Activated CD4-positive, alpha-beta memory T cell treated with anti-CD3 and anti-CD28 coated beads for 36 hours (primary cell): ENCODE results near the gene IFT20. TPM values are rescaled to one million over a fixed set of nuclear protein-coding genes. Genes with fewer than 3 reads are reported as not detected.

Source experiments
- CTCF ChIA-PET: fragments of 350-600 bp; sonication (Branson Sonifier 250); formaldehyde crosslinking; loops from one replicate; lab custom pipeline; 2021; ENCODE audit warnings: antibody characterized with exemption, inconsistent platforms; lab: Charles Lee
- POLR2A ChIA-PET: fragments of 350-600 bp; sonication (Branson Sonifier 250); formaldehyde crosslinking; loops from one replicate; lab custom pipeline; 2021; ENCODE audit warnings: antibody characterized with exemption; lab: Charles Lee
- DNase-seq: peaks from one replicate; pipeline ENCODE4 v3.0.0-alpha.2; 2020
- H3K27ac Mint-ChIP-seq: one replicate; pipeline ENCODE4 v1.8.0; 2021; ENCODE audit warnings: mixed read lengths
- H3K27me3 Mint-ChIP-seq: one replicate; pipeline ENCODE4 v1.8.0; 2021; ENCODE audit warnings: mixed read lengths
- H3K36me3 Mint-ChIP-seq: one replicate; pipeline ENCODE4 v1.8.0; 2021; ENCODE audit warnings: mixed read lengths
- H3K4me1 Mint-ChIP-seq: one replicate; pipeline ENCODE4 v1.8.0; 2021; ENCODE audit warnings: low read depth, mixed read lengths
- H3K4me3 Mint-ChIP-seq: one replicate; pipeline ENCODE4 v1.8.0; 2021; ENCODE audit warnings: mild to moderate bottlenecking, mixed read lengths
- H3K9me3 Mint-ChIP-seq: one replicate; pipeline ENCODE4 v1.8.0; 2021; ENCODE audit warnings: mixed read lengths
- intact Hi-C: fragments of 100-400 bp; cut with micrococcal nuclease; formaldehyde crosslinking; loops from one replicate; pipeline ENCODE4 v1.15.1; 2023
- total RNA-seq, 2 experiments: library from RNA; stranded (reverse); gene quantifications; one replicate each; pipeline ENCODE4 v1.2.3, GENCODE V29; 2021

IFT20 gene
- total RNA-seq, 2 experiments from 2014 or later = 20.3 to 20.6 TPM

- H3K9me3 Mint-ChIP-seq = no peaks in the 10 kb centered on the region
- intact Hi-C loops = loop anchor here (1.0 kb wide), 3 partner anchors 13 to 51 kb away; partner anchors contain the start of genes IFT20, POLDIP2, TMEM97 and TNFAIP1
- CTCF ChIA-PET = interaction anchor here (0.8 to 1.2 kb wide), 2 partner anchors 46 to 137 kb away, joined by 3 to 4 read pairs; no protein-coding TSS in a partner anchor
Measured at GRCh38 chr17:28370744-28371103, 35.5 kb upstream of the IFT20 start.

GRCh38 chr17:28370035-28370743 lies 34.9 kb upstream of the IFT20 start, which contains the start of gene VTN:
VTN (minus strand) TSS chr17:28370307; CDS start chr17:28370203, 104 bp downstream.
- intact Hi-C loops = no loop called here
- Mint-ChIP-seq H3K9me3 (no peaks in the 10 kb centered on the region), H3K4me3 (peak within 1 kb of the TSS; percentile 79), H3K27me3 (no peaks in the 10 kb centered on the region), H3K36me3 (no peaks in the 10 kb centered on the region), H3K4me1 (peaks cover 16% of the 10 kb centered on the region), H3K27ac (peak within 1 kb of the TSS; percentile 78)
- DNase-seq = no peak
- POLR2A ChIA-PET = interaction anchor here (1.2 to 2.6 kb wide), 3 partner anchors 13 to 201 kb away, joined by 4 to 12 read pairs (median 8); partner anchors contain the start of genes IFT20, PIGS, POLDIP2 and TNFAIP1
- CTCF ChIA-PET = interaction anchor here (0.8 to 1.2 kb wide), 2 partner anchors 47 to 136 kb away, joined by 3 to 4 read pairs; no protein-coding TSS in a partner anchor

More at GRCh38 chr17:28370744-28371103, 35.5 kb upstream of the IFT20 start:
- peaks cover 16% of the 10 kb centered on the region for H3K4me1 Mint-ChIP-seq
- H3K27me3 Mint-ChIP-seq = no peaks in the 10 kb centered on the region
- peak overlapping the region; percentile 79 for H3K4me3 Mint-ChIP-seq
- POLR2A ChIA-PET = interaction anchor here (1.2 to 2.6 kb wide), 3 partner anchors 13 to 201 kb away, joined by 4 to 12 read pairs (median 8); partner anchors contain the start of genes IFT20, PIGS, POLDIP2 and TNFAIP1
- H3K27ac Mint-ChIP-seq = no peak overlapping the region
- DNase-seq = no peak
- no peaks in the 10 kb centered on the region for H3K36me3 Mint-ChIP-seq

GRCh38 chr17:28369684-28370034 lies 34.4 kb upstream of the IFT20 start:
- ChIA-PET CTCF (interaction anchor here (1.2 kb wide), 1 partner anchor 135 kb away, joined by 3 read pairs; no protein-coding TSS in a partner anchor), POLR2A (interaction anchor here (2.6 kb wide), 1 partner anchor 12 kb away, joined by 12 read pairs; the partner anchor contains the start of gene POLDIP2)
- no peaks in the 10 kb centered on the region for H3K27me3 Mint-ChIP-seq
- no peak overlapping the region for H3K4me3 Mint-ChIP-seq
- no peak overlapping the region for H3K27ac Mint-ChIP-seq
- intact Hi-C loops = no loop called here
- no peaks in the 10 kb centered on the region for H3K36me3 Mint-ChIP-seq
- H3K9me3 Mint-ChIP-seq = no peaks in the 10 kb centered on the region
- DNase-seq = no peak
- peaks cover 16% of the 10 kb centered on the region for H3K4me1 Mint-ChIP-seq

GRCh38 chr17:28368915-28369683 lies 33.8 kb upstream of the IFT20 start:
- ChIA-PET POLR2A (no interaction called here), CTCF (no interaction called here)
- Mint-ChIP-seq H3K4me3 (no peak overlapping the region), H3K27ac (no peak overlapping the region), H3K27me3 (no peaks in the 10 kb centered on the region), H3K9me3 (no peaks in the 10 kb centered on the region), H3K36me3 (no peaks in the 10 kb centered on the region), H3K4me1 (peaks cover 16% of the 10 kb centered on the region)
- intact Hi-C loops = no loop called here
- DNase-seq = no peak

GRCh38 chr17:28368306-28368831 lies 33.1 kb upstream of the IFT20 start:
- no peak overlapping the region for H3K27ac Mint-ChIP-seq
- ChIA-PET CTCF (no interaction called here), POLR2A (no interaction called here)
- H3K9me3 Mint-ChIP-seq = no peaks in the 10 kb centered on the region
- intact Hi-C loops = no loop called here
- peaks cover 12% of the 10 kb centered on the region for H3K4me1 Mint-ChIP-seq
- H3K36me3 Mint-ChIP-seq = no peaks in the 10 kb centered on the region
- no peak for DNase-seq
- H3K27me3 Mint-ChIP-seq = no peaks in the 10 kb centered on the region
- no peak overlapping the region for H3K4me3 Mint-ChIP-seq

GRCh38 chr17:28367641-28368305 lies 32.5 kb upstream of the IFT20 start:
- intact Hi-C loops = no loop called here
- ChIA-PET CTCF (no interaction called here), POLR2A (no interaction called here)
- H3K9me3 Mint-ChIP-seq = no peaks in the 10 kb centered on the region
- H3K4me1 Mint-ChIP-seq = peaks cover 6% of the 10 kb centered on the region
- H3K36me3 Mint-ChIP-seq = no peaks in the 10 kb centered on the region
- no peaks in the 10 kb centered on the region for H3K27me3 Mint-ChIP-seq
- no peak overlapping the region for H3K27ac Mint-ChIP-seq
- H3K4me3 Mint-ChIP-seq = no peak overlapping the region
- DNase-seq = no peak

- no peak for DNase-seq
- intact Hi-C loops = no loop called here
- ChIA-PET CTCF (no interaction called here), POLR2A (no interaction called here)
- H3K9me3 Mint-ChIP-seq = no peaks in the 10 kb centered on the region
- no peaks in the 10 kb centered on the region for H3K27me3 Mint-ChIP-seq
- no peak overlapping the region for H3K4me3 Mint-ChIP-seq
- H3K27ac Mint-ChIP-seq = no peak overlapping the region
- no peaks in the 10 kb centered on the region for H3K36me3 Mint-ChIP-seq
- H3K4me1 Mint-ChIP-seq = peaks cover 4% of the 10 kb centered on the region
Measured at GRCh38 chr17:28366605-28367004, 31.3 kb upstream of the IFT20 start.

- Mint-ChIP-seq H3K4me3 (no peak overlapping the region), H3K27me3 (no peaks in the 10 kb centered on the region), H3K4me1 (no peaks in the 10 kb centered on the region), H3K36me3 (peaks cover 8% of the 10 kb centered on the region), H3K9me3 (no peaks in the 10 kb centered on the region), H3K27ac (no peak overlapping the region)
- intact Hi-C loops = no loop called here
- POLR2A ChIA-PET = no interaction called here
- CTCF ChIA-PET = no interaction called here
- no peak for DNase-seq
Measured at GRCh38 chr17:28365487-28365886, 30.2 kb upstream of the IFT20 start.

- H3K9me3 Mint-ChIP-seq = no peaks in the 10 kb centered on the region
- CTCF ChIA-PET = no interaction called here
- no peak within 1 kb of the TSS for H3K27ac Mint-ChIP-seq
- H3K27me3 Mint-ChIP-seq = no peaks in the 10 kb centered on the region
- H3K36me3 Mint-ChIP-seq = peaks cover 11% of the 10 kb centered on the region
- POLR2A ChIA-PET = interaction anchor here (0.5 kb wide), 1 partner anchor 408 kb away, joined by 3 read pairs; no protein-coding TSS in a partner anchor
- no peaks in the 10 kb centered on the region for H3K4me1 Mint-ChIP-seq
- no peak within 1 kb of the TSS for H3K4me3 Mint-ChIP-seq
- intact Hi-C loops = no loop called here
- no peak for DNase-seq
Measured at GRCh38 chr17:28364665-28365363, 29.5 kb upstream of the IFT20 start, which contains the start of gene SEBOX. SEBOX (minus strand) TSS chr17:28365199; CDS start chr17:28365151, 48 bp downstream.

- H3K27me3 Mint-ChIP-seq = no peaks in the 10 kb centered on the region
- intact Hi-C loops = no loop called here
- CTCF ChIA-PET = no interaction called here
- H3K4me3 Mint-ChIP-seq = no peak overlapping the region
- H3K27ac Mint-ChIP-seq = no peak overlapping the region
- no peaks in the 10 kb centered on the region for H3K9me3 Mint-ChIP-seq
- DNase-seq = no peak
- no peaks in the 10 kb centered on the region for H3K4me1 Mint-ChIP-seq
- POLR2A ChIA-PET = interaction anchor here (0.5 kb wide), 1 partner anchor 409 kb away, joined by 3 read pairs; no protein-coding TSS in a partner anchor
- H3K36me3 Mint-ChIP-seq = peaks cover 14% of the 10 kb centered on the region
Measured at GRCh38 chr17:28363776-28364650, 28.7 kb upstream of the IFT20 start.
